Chondrocyte (in vitro differentiated cells): Measurements from ENCODE around the gene COQ10A. TPM values are rescaled to one million over a fixed set of nuclear protein-coding genes. Genes with fewer than 3 reads are reported as not detected.

ENCODE experiments used
- DNase-seq: peaks from one replicate; pipeline ENCODE4 v3.0.0; 2021; ENCODE audit warnings: mixed read lengths, low spot score
- H3K27ac Mint-ChIP-seq: one replicate; pipeline ENCODE4 v1.8.0; 2021; ENCODE audit warnings: mild to moderate bottlenecking, moderate library complexity, mixed read lengths; ENCODE audit not compliant: unreplicated experiment
- H3K27me3 Mint-ChIP-seq: 2 replicates; pipeline ENCODE4 v1.8.0; 2021; ENCODE audit warnings: low read depth, mixed read lengths
- H3K36me3 Mint-ChIP-seq: 2 replicates; pipeline ENCODE4 v1.8.0; 2021; ENCODE audit warnings: low read depth, mixed read lengths
- H3K4me1 Mint-ChIP-seq: 2 replicates; pipeline ENCODE4 v1.8.0; 2021; ENCODE audit warnings: low read depth, mild to moderate bottlenecking, mixed read lengths
- H3K4me3 Mint-ChIP-seq: one replicate; pipeline ENCODE4 v1.8.0; 2021; ENCODE audit warnings: mild to moderate bottlenecking, moderate library complexity, mixed read lengths; ENCODE audit not compliant: unreplicated experiment
- H3K9me3 Mint-ChIP-seq: 2 replicates; pipeline ENCODE4 v1.8.0; 2021; ENCODE audit warnings: low read depth, mixed read lengths
- total RNA-seq: library from RNA; stranded (reverse); gene quantifications from 3 replicates; pipeline ENCODE4 v1.2.1, GENCODE V29; 2021
- TF ChIP-seq, protein P1 (sequence below): fragments of 200-600 bp; sonication (generic); IDR thresholded peaks from 2 replicates; pipeline ENCODE4 v1.5.0; 2021; ENCODE audit warnings: antibody characterized with exemption, mild to moderate bottlenecking, moderate library complexity

COQ10A gene
- total RNA-seq, 1 donor from 2014 or later: 9.8 TPM

- peaks cover 4% of the 10 kb centered on the region for H3K36me3 Mint-ChIP-seq
These were observed 50.9 kb downstream of the COQ10A start for GRCh38 chr12:56317675-56318074.

More at GRCh38 chr12:56317675-56318074, 50.9 kb downstream of the COQ10A start:
- Mint-ChIP-seq H3K9me3 (no peaks in the 10 kb centered on the region), H3K27me3 (no peaks in the 10 kb centered on the region), H3K27ac (no peak overlapping the region), H3K4me1 (peaks cover 16% of the 10 kb centered on the region), H3K4me3 (no peak overlapping the region)
- TF ChIP-seq, protein P1, sequence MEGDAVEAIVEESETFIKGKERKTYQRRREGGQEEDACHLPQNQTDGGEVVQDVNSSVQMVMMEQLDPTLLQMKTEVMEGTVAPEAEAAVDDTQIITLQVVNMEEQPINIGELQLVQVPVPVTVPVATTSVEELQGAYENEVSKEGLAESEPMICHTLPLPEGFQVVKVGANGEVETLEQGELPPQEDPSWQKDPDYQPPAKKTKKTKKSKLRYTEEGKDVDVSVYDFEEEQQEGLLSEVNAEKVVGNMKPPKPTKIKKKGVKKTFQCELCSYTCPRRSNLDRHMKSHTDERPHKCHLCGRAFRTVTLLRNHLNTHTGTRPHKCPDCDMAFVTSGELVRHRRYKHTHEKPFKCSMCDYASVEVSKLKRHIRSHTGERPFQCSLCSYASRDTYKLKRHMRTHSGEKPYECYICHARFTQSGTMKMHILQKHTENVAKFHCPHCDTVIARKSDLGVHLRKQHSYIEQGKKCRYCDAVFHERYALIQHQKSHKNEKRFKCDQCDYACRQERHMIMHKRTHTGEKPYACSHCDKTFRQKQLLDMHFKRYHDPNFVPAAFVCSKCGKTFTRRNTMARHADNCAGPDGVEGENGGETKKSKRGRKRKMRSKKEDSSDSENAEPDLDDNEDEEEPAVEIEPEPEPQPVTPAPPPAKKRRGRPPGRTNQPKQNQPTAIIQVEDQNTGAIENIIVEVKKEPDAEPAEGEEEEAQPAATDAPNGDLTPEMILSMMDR: no peak
- DNase-seq: no peak

Other genes starting within 250 kb of the COQ10A start
- 5.3 to 6.1 TPM (median 5.7 TPM) in 3 replicates for gene IKZF4, start 245.9 kb upstream of the COQ10A start, total RNA-seq
- gene RPS26, start 225.0 kb upstream of the COQ10A start, total RNA-seq: 15.8 to 27.8 TPM (median 19.5 TPM) in 3 replicates
- gene ERBB3, start 186.8 kb upstream of the COQ10A start, total RNA-seq: 0.52 to 1.7 TPM (median 1.4 TPM) in 3 replicates
- gene PA2G4, start 162.4 kb upstream of the COQ10A start, total RNA-seq: 59.8 to 87.1 TPM (median 65.1 TPM) in 3 replicates
- 2,552 to 3,030 TPM (median 2,631 TPM) in 3 replicates for gene RPL41, start 150.3 kb upstream of the COQ10A start, total RNA-seq
- gene ZC3H10, start 148.7 kb upstream of the COQ10A start, total RNA-seq: 5.0 to 11.2 TPM (median 8.0 TPM) in 3 replicates
- 127 to 155 TPM (median 144 TPM) in 3 replicates for gene ESYT1, start 138.7 kb upstream of the COQ10A start, total RNA-seq
- gene MYL6B, start 114.4 kb upstream of the COQ10A start, total RNA-seq: 70.5 to 79.7 TPM (median 75.2 TPM) in 3 replicates
- 1,367 to 2,282 TPM (median 2,236 TPM) in 3 replicates for gene MYL6, start 108.6 kb upstream of the COQ10A start, total RNA-seq
- gene SMARCC2, start 77.5 kb upstream of the COQ10A start, total RNA-seq: 50.4 to 96.7 TPM (median 57.4 TPM) in 3 replicates
- gene RNF41, start 45.0 kb upstream of the COQ10A start, total RNA-seq: 59.2 to 103 TPM (median 99.7 TPM) in 3 replicates
- gene NABP2, start 42.6 kb upstream of the COQ10A start, total RNA-seq: 36.6 to 50.7 TPM (median 38.7 TPM) in 3 replicates
- gene SLC39A5, start 36.9 kb upstream of the COQ10A start, total RNA-seq: 0.41 to 0.68 TPM (median 0.47 TPM) in 3 replicates
- gene ANKRD52, start 8.6 kb upstream of the COQ10A start, total RNA-seq: 99.9 to 113 TPM (median 106 TPM) in 3 replicates
- gene CS, start 33.4 kb downstream of the COQ10A start, total RNA-seq: 160 to 174 TPM (median 171 TPM) in 3 replicates
- 144 to 188 TPM (median 149 TPM) in 3 replicates for gene CNPY2, start 49.0 kb downstream of the COQ10A start, total RNA-seq
- gene PAN2, start 67.1 kb downstream of the COQ10A start, total RNA-seq: 27.6 to 32.5 TPM (median 29.1 TPM) in 3 replicates
- not detected in 3 replicates for gene IL23A, start 71.9 kb downstream of the COQ10A start, total RNA-seq
- gene STAT2, start 93.2 kb downstream of the COQ10A start, total RNA-seq: 163 to 210 TPM (median 166 TPM) in 3 replicates
- gene APOF, start 95.9 kb downstream of the COQ10A start, total RNA-seq: not detected in 3 replicates
- gene TIMELESS, start 182.5 kb downstream of the COQ10A start, total RNA-seq: 11.7 to 21.0 TPM (median 12.1 TPM) in 3 replicates
- not detected in 3 replicates for gene MIP, start 187.7 kb downstream of the COQ10A start, total RNA-seq
- gene SPRYD4, start 201.6 kb downstream of the COQ10A start, total RNA-seq: 1.5 to 2.7 TPM (median 1.6 TPM) in 3 replicates
- gene GLS2, start 221.2 kb downstream of the COQ10A start, total RNA-seq: 0.25 to 0.54 TPM in 2 of 3 replicates, not detected in the other